Ascending aorta (tissue), 2 donors: Measurements from ENCODE around the gene SEC23B. TPM values are rescaled to one million over a fixed set of nuclear protein-coding genes. Genes with fewer than 3 reads are reported as not detected.
A peak's percentile ranks its signal among the peaks of the same experiment; 100 is the strongest.
"Not testable (repeated sequence)": the region's sequence is repeated elsewhere in the genome, so short reads cannot be mapped to it uniquely, and the experiment has no call there.

Source experiments
- DNase-seq, 2 donors: peaks; one replicate each; pipeline ENCODE4 v3.0.0-alpha.2; 2019; ENCODE audit warnings: low spot score in 2 of 2
- H3K27ac ChIP-seq, 2 donors: fragments of 200-600 bp; sonication (generic); one replicate each; pipeline ENCODE4 v1.5.1; 2016 to 2017; ENCODE audit warnings: mild to moderate bottlenecking in 1 of 2
- H3K27me3 ChIP-seq: fragments of 200-600 bp; sonication (generic); one replicate; pipeline ENCODE4 v1.5.1; 2017
- H3K36me3 ChIP-seq, 2 donors: fragments of 200-600 bp; sonication (generic); one replicate each; pipeline ENCODE4 v1.5.1; 2016
- H3K4me1 ChIP-seq, 2 donors: fragments of 200-600 bp; sonication (generic); one replicate each; pipeline ENCODE4 v1.5.1; 2016 to 2017; ENCODE audit warnings: mild to moderate bottlenecking in 1 of 2
- H3K4me3 ChIP-seq, 2 donors: fragments of 200-600 bp; sonication (generic); one replicate each; pipeline ENCODE4 v1.5.1; 2016 to 2017; ENCODE audit warnings: mild to moderate bottlenecking in 1 of 2
- H3K9me3 ChIP-seq, 2 donors: fragments of 200-600 bp; sonication (generic); one replicate each; pipeline ENCODE4 v1.5.1; 2016
- intact Hi-C: fragments of 100-400 bp; cut with DNase I; formaldehyde crosslinking; loops from one replicate; pipeline ENCODE4 v1.15.1; 2023
- total RNA-seq: library from RNA; depleted of rRNA; stranded (reverse); fragments of >200 nt; gene quantifications from one replicate; pipeline ENCODE4 v1.1.0, GENCODE V29; 2016
- TF ChIP-seq, protein P1 (sequence below), 3 experiments: fragments of 200-600 bp in 2 of 3; fragments of 450-650 bp in 1 of 3; sonication (generic) in 2 of 3; IDR thresholded peaks; one replicate each; pipeline ENCODE4 v1.5.1; 2016 to 2019; ENCODE audit warnings: antibody characterized with exemption in 3 of 3, mild to moderate bottlenecking in 1 of 3, moderate library complexity in 1 of 3

The SEC23B gene
- total RNA-seq, 1 donor from 2014 or later = 21.8 TPM

DNA sequence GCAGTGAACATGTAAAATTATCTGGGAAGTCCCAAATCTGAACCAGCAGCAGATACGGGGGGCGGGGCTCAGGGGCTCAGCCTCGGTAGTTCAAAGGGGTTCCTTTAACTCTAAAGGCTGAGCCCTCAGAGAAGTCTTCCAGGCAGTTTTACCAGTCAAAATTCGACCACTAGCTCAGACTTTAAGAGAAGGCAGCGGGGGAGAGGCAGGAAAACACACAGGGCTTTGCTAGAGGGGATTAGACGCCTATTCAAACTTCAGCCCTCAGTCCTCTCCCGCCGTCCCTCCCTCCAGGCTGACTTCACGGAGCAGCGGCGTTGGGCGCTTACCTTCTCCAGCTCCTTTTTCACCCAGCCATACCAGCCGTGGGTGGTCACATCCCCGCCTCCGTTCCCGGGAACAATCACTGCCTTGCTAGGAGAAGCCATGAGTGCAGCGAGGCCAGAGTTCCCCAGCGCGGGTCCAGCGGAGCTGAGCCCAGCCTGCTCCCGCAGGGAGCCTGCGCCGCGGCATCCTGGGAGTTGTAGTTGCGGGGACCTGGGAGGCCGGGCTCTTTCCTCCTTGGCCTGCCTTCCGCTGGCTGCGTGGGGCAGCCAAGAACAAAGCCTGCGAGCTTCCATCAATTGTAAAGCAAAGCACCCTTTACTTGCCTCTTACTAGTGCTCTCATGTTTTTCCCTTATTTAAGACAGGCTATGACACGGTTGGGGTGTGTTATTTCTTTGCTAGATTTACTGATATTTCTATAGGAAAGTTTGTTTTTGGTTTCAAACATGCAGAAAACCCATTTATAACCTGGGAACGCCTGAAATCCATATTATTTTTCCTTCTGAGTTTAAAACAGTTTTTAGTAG, 10.8 kb upstream of the SEC23B start, which contains the start of gene RBBP9:
Gene RBBP9 (minus strand): TSS at position 486 of the 853 bp plus-strand sequence. CDS start 58 bp downstream, at position 428.
- H3K9me3 ChIP-seq = no peaks in the 10 kb centered on the region
- peak within 1 kb of the TSS; percentile 69 to 73 for H3K27ac ChIP-seq
- DNase-seq = peak; percentile 28 to 92
- peaks cover 0 to 6% of the 10 kb centered on the region in 2 donors for H3K4me1 ChIP-seq
- peaks cover 8 to 18% of the 10 kb centered on the region in 2 donors for H3K36me3 ChIP-seq
- H3K27me3 ChIP-seq = no peaks in the 10 kb centered on the region
- TF ChIP-seq, protein P1, sequence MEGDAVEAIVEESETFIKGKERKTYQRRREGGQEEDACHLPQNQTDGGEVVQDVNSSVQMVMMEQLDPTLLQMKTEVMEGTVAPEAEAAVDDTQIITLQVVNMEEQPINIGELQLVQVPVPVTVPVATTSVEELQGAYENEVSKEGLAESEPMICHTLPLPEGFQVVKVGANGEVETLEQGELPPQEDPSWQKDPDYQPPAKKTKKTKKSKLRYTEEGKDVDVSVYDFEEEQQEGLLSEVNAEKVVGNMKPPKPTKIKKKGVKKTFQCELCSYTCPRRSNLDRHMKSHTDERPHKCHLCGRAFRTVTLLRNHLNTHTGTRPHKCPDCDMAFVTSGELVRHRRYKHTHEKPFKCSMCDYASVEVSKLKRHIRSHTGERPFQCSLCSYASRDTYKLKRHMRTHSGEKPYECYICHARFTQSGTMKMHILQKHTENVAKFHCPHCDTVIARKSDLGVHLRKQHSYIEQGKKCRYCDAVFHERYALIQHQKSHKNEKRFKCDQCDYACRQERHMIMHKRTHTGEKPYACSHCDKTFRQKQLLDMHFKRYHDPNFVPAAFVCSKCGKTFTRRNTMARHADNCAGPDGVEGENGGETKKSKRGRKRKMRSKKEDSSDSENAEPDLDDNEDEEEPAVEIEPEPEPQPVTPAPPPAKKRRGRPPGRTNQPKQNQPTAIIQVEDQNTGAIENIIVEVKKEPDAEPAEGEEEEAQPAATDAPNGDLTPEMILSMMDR (IDR thresholded peaks at IDR 0.05) = no peak
- H3K4me3 ChIP-seq = peak within 1 kb of the TSS; percentile 75 to 83
- intact Hi-C loops = loop anchor here (1.0 kb wide), 1 partner anchor 10 kb away; the partner anchor contains the start of gene SEC23B

- peak overlapping the region in 1 of 2 donors; percentile 69 for H3K27ac ChIP-seq
- peaks cover 8 to 13% of the 10 kb centered on the region in 2 donors for H3K36me3 ChIP-seq
- no peak for DNase-seq
- no peaks in the 10 kb centered on the region for H3K9me3 ChIP-seq
- intact Hi-C loops = loop anchor here (1.0 kb wide), 1 partner anchor 10 kb away; the partner anchor contains the start of gene SEC23B
- peaks cover 0 to 6% of the 10 kb centered on the region in 2 donors for H3K4me1 ChIP-seq
- H3K4me3 ChIP-seq = peak overlapping the region; percentile 75 to 83
- no peaks in the 10 kb centered on the region for H3K27me3 ChIP-seq
- TF ChIP-seq, protein P1 (IDR thresholded peaks at IDR 0.05) = no peak
Observed at GRCh38 chr20:18497603-18498002, 10.1 kb upstream of the SEC23B start.

- intact Hi-C loops = loop anchor here (10.0 kb wide), 1 partner anchor 993 kb away; no protein-coding TSS in a partner anchor
- not testable (repeated sequence) for H3K27me3 ChIP-seq, DNase-seq, H3K9me3 ChIP-seq, H3K4me3 ChIP-seq, H3K4me1 ChIP-seq, H3K27ac ChIP-seq, H3K36me3 ChIP-seq
Observed at GRCh38 chr20:18501672-18502071, 6.1 kb upstream of the SEC23B start.

- no peaks in the 10 kb centered on the region for H3K9me3 ChIP-seq
- TF ChIP-seq, protein P1 (IDR thresholded peaks at IDR 0.05) = no peak
- no peaks in the 10 kb centered on the region for H3K36me3 ChIP-seq
- intact Hi-C loops = loop anchor here (10.0 kb wide), 1 partner anchor 990 kb away; no protein-coding TSS in a partner anchor
- no peak for DNase-seq
- H3K27me3 ChIP-seq = no peaks in the 10 kb centered on the region
- no peak overlapping the region for H3K27ac ChIP-seq
- no peak overlapping the region for H3K4me3 ChIP-seq
- H3K4me1 ChIP-seq = peaks cover 4 to 11% of the 10 kb centered on the region in 2 donors
Observed at GRCh38 chr20:18504479-18505060, 3.2 kb upstream of the SEC23B start.

GRCh38 chr20:18506744-18507143, 996 bp upstream of the SEC23B start:
- H3K27me3 ChIP-seq = no peaks in the 10 kb centered on the region
- peak overlapping the region; percentile 64 to 78 for H3K4me3 ChIP-seq
- peaks cover 0 to 7% of the 10 kb centered on the region in 2 donors for H3K36me3 ChIP-seq
- peaks cover 4 to 11% of the 10 kb centered on the region in 2 donors for H3K4me1 ChIP-seq
- TF ChIP-seq, protein P1 (IDR thresholded peaks at IDR 0.05) = no peak
- intact Hi-C loops = loop anchor here (1.0 to 10.0 kb wide), 7 partner anchors 9 to 988 kb away; partner anchors contain the start of genes DZANK1, POLR3F, RBBP9 and SMIM26
- peak overlapping the region; percentile 88 to 94 for H3K27ac ChIP-seq
- no peak for DNase-seq
- H3K9me3 ChIP-seq = no peaks in the 10 kb centered on the region
